ENCODE data around the gene ACTR8. TPM values are rescaled to one million over a fixed set of nuclear protein-coding genes. Genes with fewer than 3 reads are reported as not detected.

The ACTR8 gene
- total RNA-seq, 1 donor from 2014 or later = 43.6 TPM

DNA sequence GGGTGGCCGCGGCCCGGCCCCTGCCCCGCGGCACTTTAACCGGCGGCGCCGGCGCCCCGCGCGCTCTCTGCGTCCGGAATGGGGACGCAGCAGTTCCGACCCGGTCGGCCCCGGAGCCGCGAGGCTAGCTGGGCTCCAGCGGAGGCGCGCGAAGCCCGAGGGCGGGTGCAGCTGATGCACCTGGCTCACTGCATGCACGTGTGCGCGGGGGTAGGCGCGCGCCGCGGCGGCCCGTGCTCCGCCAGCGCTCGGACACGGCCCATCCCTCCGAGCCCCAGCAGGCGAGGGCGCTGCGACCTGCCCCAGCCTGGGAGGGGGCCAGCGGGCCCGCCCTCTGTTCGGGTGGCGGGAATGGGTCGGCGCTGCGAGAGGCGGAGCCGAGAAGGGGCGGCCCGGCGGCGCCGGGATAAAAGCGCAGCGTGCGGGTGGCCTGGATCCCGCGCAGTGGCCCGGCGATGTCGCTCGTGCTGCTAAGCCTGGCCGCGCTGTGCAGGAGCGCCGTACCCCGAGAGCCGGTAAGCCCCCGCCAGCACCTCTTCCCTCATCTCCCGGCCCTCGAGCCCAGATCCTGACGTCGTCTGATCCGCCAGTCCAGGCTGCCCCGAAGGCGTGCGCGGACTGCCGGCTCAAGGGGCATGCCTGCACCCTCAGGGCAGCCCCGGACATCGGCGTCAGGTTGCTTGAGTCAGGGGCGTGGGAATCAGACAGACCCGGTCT lies 35.7 kb downstream of the ACTR8 start, which contains the start of the genes CHDH and IL17RB:
Gene CHDH (minus strand): TSS at position 286 of the 717 bp plus-strand sequence. CDS start 22,411 bp downstream, outside the sequence.
Gene IL17RB (plus strand): TSS at position 435 of the 717 bp plus-strand sequence. CDS start 21 bp downstream, at position 456.
- no peak within 1 kb of the TSS for H3K27ac ChIP-seq (ENCODE audit: low read depth, low read length)
- peak within 1 kb of the TSS; percentile 57 for H3K9ac ChIP-seq (ENCODE audit: low read length)
- H3K27me3 ChIP-seq (ENCODE audit: insufficient read depth, low read length) = peaks cover 24% of the 10 kb centered on the region

DNA sequence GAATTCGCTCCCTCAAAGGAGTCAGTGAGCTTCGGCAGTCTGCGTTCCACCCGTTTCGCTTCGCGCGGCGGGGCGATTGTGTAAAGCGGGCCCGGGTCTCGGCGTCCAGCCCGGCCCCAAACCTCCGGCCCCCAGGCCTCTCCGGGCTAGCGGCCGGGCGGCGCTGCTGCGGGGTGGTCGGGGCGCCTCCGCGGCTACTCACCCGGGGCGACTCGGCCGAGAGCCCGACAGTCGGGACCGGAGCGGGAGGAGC lies 36.1 kb downstream of the ACTR8 start:
- FAIRE-seq = no peak
- Mint-ChIP-seq H3K27me3 (ENCODE audit: low read depth, unreplicated experiment) (peaks cover 31% of the 10 kb centered on the region), H3K4me1 (ENCODE audit: low read depth, unreplicated experiment) (peaks cover 2% of the 10 kb centered on the region), H3K27ac (ENCODE audit: unreplicated experiment) (no peak overlapping the region), H3K36me3 (ENCODE audit: low read depth, unreplicated experiment) (no peaks in the 10 kb centered on the region), H3K9me3 (ENCODE audit: unreplicated experiment) (peaks cover 2% of the 10 kb centered on the region), H3K4me3 (ENCODE audit: unreplicated experiment) (peak overlapping the region; percentile 79)
- H3K4me2 ChIP-seq (ENCODE audit: low read length) = peak overlapping the region; percentile 93
- H4K20me1 ChIP-seq (ENCODE audit: insufficient read depth, low read length) = no peaks in the 10 kb centered on the region
- H3K4me3 ChIP-seq (ENCODE audit: insufficient read depth, low read depth, low read length) = peak overlapping the region; percentile 61
- no peaks in the 10 kb centered on the region for H3K36me3 ChIP-seq (ENCODE audit: insufficient read depth, low read length)
- H3K4me1 ChIP-seq (ENCODE audit: insufficient read depth, low read length) = peaks cover 8% of the 10 kb centered on the region
- H3K9ac ChIP-seq (ENCODE audit: low read length) = peak overlapping the region; percentile 57
- H3K79me2 ChIP-seq (ENCODE audit: insufficient read depth, low read length) = no peaks in the 10 kb centered on the region
- H3K27me3 ChIP-seq (ENCODE audit: insufficient read depth, low read length) = peaks cover 24% of the 10 kb centered on the region
- no peak for DNase-seq (ENCODE audit: low read depth)
- H3K9me3 ChIP-seq (ENCODE audit: insufficient read depth, low read depth, low read length) = no peaks in the 10 kb centered on the region
- TF ChIP-seq EZH2 (IDR thresholded peaks at IDR 0.05; ENCODE audit: insufficient read depth, low read length) = no peak
- TF ChIP-seq, protein P1, sequence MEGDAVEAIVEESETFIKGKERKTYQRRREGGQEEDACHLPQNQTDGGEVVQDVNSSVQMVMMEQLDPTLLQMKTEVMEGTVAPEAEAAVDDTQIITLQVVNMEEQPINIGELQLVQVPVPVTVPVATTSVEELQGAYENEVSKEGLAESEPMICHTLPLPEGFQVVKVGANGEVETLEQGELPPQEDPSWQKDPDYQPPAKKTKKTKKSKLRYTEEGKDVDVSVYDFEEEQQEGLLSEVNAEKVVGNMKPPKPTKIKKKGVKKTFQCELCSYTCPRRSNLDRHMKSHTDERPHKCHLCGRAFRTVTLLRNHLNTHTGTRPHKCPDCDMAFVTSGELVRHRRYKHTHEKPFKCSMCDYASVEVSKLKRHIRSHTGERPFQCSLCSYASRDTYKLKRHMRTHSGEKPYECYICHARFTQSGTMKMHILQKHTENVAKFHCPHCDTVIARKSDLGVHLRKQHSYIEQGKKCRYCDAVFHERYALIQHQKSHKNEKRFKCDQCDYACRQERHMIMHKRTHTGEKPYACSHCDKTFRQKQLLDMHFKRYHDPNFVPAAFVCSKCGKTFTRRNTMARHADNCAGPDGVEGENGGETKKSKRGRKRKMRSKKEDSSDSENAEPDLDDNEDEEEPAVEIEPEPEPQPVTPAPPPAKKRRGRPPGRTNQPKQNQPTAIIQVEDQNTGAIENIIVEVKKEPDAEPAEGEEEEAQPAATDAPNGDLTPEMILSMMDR (IDR thresholded peaks at IDR 0.05; ENCODE audit: insufficient read depth, low read depth, low read length) = no peak
- peak overlapping the region; percentile 82 for H2AFZ ChIP-seq (ENCODE audit: low read depth, low read length)
- H3K27ac ChIP-seq (ENCODE audit: low read depth, low read length) = no peak overlapping the region

More for the DNA sequence above, 35.7 kb downstream of the ACTR8 start, which contains the start of the genes CHDH and IL17RB:
- no peak for DNase-seq (ENCODE audit: low read depth)
- H3K4me1 ChIP-seq (ENCODE audit: insufficient read depth, low read length) = peaks cover 8% of the 10 kb centered on the region
- peak within 1 kb of the TSS; percentile 93 for H3K4me2 ChIP-seq (ENCODE audit: low read length)
- H2AFZ ChIP-seq (ENCODE audit: low read depth, low read length) = peak within 1 kb of the TSS; percentile 82
- no peak within 1 kb of the TSS for H3K27ac Mint-ChIP-seq (ENCODE audit: unreplicated experiment)
- no peaks in the 10 kb centered on the region for H3K9me3 ChIP-seq (ENCODE audit: insufficient read depth, low read depth, low read length)
- H4K20me1 ChIP-seq (ENCODE audit: insufficient read depth, low read length) = no peaks in the 10 kb centered on the region
- peaks cover 35% of the 10 kb centered on the region for H3K27me3 Mint-ChIP-seq (ENCODE audit: low read depth, unreplicated experiment)
- peak within 1 kb of the TSS; percentile 61 for H3K4me3 ChIP-seq (ENCODE audit: insufficient read depth, low read depth, low read length)
- TF ChIP-seq, protein P1 (IDR thresholded peaks at IDR 0.05; ENCODE audit: insufficient read depth, low read depth, low read length) = no peak
- peak; percentile 92 for TF ChIP-seq EZH2 (IDR thresholded peaks at IDR 0.05; ENCODE audit: insufficient read depth, low read length)
- no peak for FAIRE-seq
- H3K4me1 Mint-ChIP-seq (ENCODE audit: low read depth, unreplicated experiment) = peaks cover 2% of the 10 kb centered on the region
- H3K36me3 ChIP-seq (ENCODE audit: insufficient read depth, low read length) = no peaks in the 10 kb centered on the region
- H3K79me2 ChIP-seq (ENCODE audit: insufficient read depth, low read length) = no peaks in the 10 kb centered on the region
- H3K4me3 Mint-ChIP-seq (ENCODE audit: unreplicated experiment) = peak within 1 kb of the TSS; percentile 79
- H3K36me3 Mint-ChIP-seq (ENCODE audit: low read depth, unreplicated experiment) = no peaks in the 10 kb centered on the region
- peaks cover 2% of the 10 kb centered on the region for H3K9me3 Mint-ChIP-seq (ENCODE audit: unreplicated experiment)
